Mesenchymal stem cell (in vitro differentiated cells and primary cell): Measurements from ENCODE around the gene PPP2R2D.

Experiments
- DNase-seq: peaks from one replicate; pipeline ENCODE4 v3.0.0-alpha.2; 2013
- H2AFZ ChIP-seq: one replicate; pipeline ENCODE4 v1.6.1; 2013; ENCODE audit warnings: low read depth, mild to moderate bottlenecking, control low read depth, inconsistent platforms, low read length, moderate library complexity
- H2AK5ac ChIP-seq: 2 replicates; pipeline ENCODE4 v1.6.1; 2013; ENCODE audit warnings: low read length, moderate library complexity, mild to moderate bottlenecking, inconsistent platforms; ENCODE audit not compliant: severe bottlenecking
- H2BK120ac ChIP-seq: one replicate; pipeline ENCODE4 v1.6.1; 2013; ENCODE audit warnings: low read depth, mild to moderate bottlenecking, inconsistent platforms, low read length, moderate library complexity
- H2BK12ac ChIP-seq, 2 experiments: one replicate each; pipeline ENCODE4 v1.6.1; 2013; ENCODE audit warnings: inconsistent platforms in 2 of 2, low read length in 2 of 2, mild to moderate bottlenecking in 2 of 2, moderate library complexity in 2 of 2, control low read depth in 1 of 2
- H2BK15ac ChIP-seq: one replicate; pipeline ENCODE4 v1.6.1; 2013; ENCODE audit warnings: mild to moderate bottlenecking, low read depth, inconsistent platforms; ENCODE audit not compliant: poor library complexity, severe bottlenecking
- H2BK5ac ChIP-seq: 2 replicates; pipeline ENCODE4 v1.6.1; 2013; ENCODE audit warnings: low read depth, mild to moderate bottlenecking, low read length, control low read depth, inconsistent platforms; ENCODE audit not compliant: poor library complexity, severe bottlenecking
- H3K14ac ChIP-seq, 2 experiments: one replicate each; pipeline ENCODE4 v1.6.1; 2013; ENCODE audit warnings: inconsistent platforms in 2 of 2, low read length in 2 of 2, control low read depth in 1 of 2, mild to moderate bottlenecking in 1 of 2, moderate library complexity in 1 of 2
- H3K18ac ChIP-seq, 2 experiments: one replicate each; pipeline ENCODE4 v1.6.1; 2013; ENCODE audit warnings: inconsistent platforms in 2 of 2, low read length in 2 of 2, control low read depth in 1 of 2, low read depth in 1 of 2, mild to moderate bottlenecking in 1 of 2
- H3K23ac ChIP-seq, 2 experiments: one replicate each; pipeline ENCODE4 v1.6.1; 2013; ENCODE audit warnings: inconsistent platforms in 2 of 2, low read length in 2 of 2, mild to moderate bottlenecking in 2 of 2, moderate library complexity in 2 of 2, control low read depth in 1 of 2
- H3K27ac ChIP-seq: 2 replicates; pipeline ENCODE4 v1.5.1; 2013; ENCODE audit warnings: mild to moderate bottlenecking, moderate library complexity, low read length, control low read depth, inconsistent platforms; ENCODE audit not compliant: poor library complexity, severe bottlenecking
- H3K27me3 ChIP-seq, 2 experiments: 2 replicates each; pipeline versions ENCODE4 v1.6.1 to v1.7.0; 2013; ENCODE audit warnings: low read length in 2 of 2, mild to moderate bottlenecking in 2 of 2, moderate library complexity in 2 of 2, control low read depth in 1 of 2, inconsistent platforms in 1 of 2; ENCODE audit not compliant: control insufficient read depth in 1 of 2, insufficient read depth in 1 of 2
- H3K36me3 ChIP-seq, 2 experiments: 2 replicates each; pipeline versions ENCODE4 v1.6.1 to v1.7.0; 2013; ENCODE audit warnings: low read length in 2 of 2, control low read depth in 1 of 2, inconsistent platforms in 1 of 2, low read depth in 1 of 2, mild to moderate bottlenecking in 1 of 2; ENCODE audit not compliant: insufficient read depth in 2 of 2, control insufficient read depth in 1 of 2
- H3K4ac ChIP-seq, 2 experiments: one replicate each; pipeline ENCODE4 v1.6.1; 2013; ENCODE audit warnings: inconsistent platforms in 2 of 2, low read length in 2 of 2, mild to moderate bottlenecking in 2 of 2, moderate library complexity in 2 of 2, control low read depth in 1 of 2, low read depth in 1 of 2
- H3K4me1 ChIP-seq: 2 replicates; pipeline ENCODE4 v1.6.1; 2013; ENCODE audit warnings: low read depth, low read length, control low read depth; ENCODE audit not compliant: control insufficient read depth, insufficient read depth
- H3K4me2 ChIP-seq: 2 replicates; pipeline ENCODE4 v1.6.1; 2013; ENCODE audit warnings: low read length, mild to moderate bottlenecking, inconsistent platforms; ENCODE audit not compliant: poor library complexity, severe bottlenecking
- H3K4me3 ChIP-seq, 2 experiments: 2 replicates each; pipeline versions ENCODE4 v1.5.1 to v1.7.0; 2013; ENCODE audit warnings: low read length in 2 of 2, mild to moderate bottlenecking in 2 of 2, control low read depth in 1 of 2, low read depth in 1 of 2; ENCODE audit not compliant: insufficient read depth in 1 of 2
- H3K79me1 ChIP-seq: replicated peaks from 2 replicates; pipeline ENCODE4 v1.6.1; 2013; ENCODE audit warnings: mild to moderate bottlenecking, control low read depth, low read length, inconsistent platforms; ENCODE audit not compliant: poor library complexity, severe bottlenecking
- H3K9ac ChIP-seq: 2 replicates; pipeline ENCODE4 v1.7.0; 2013; ENCODE audit warnings: mild to moderate bottlenecking, low read length, moderate library complexity
- H3K9me3 ChIP-seq: 2 replicates; pipeline ENCODE4 v1.7.0; 2013; ENCODE audit warnings: mild to moderate bottlenecking, low read length; ENCODE audit not compliant: control insufficient read depth
- H4K8ac ChIP-seq: one replicate; pipeline ENCODE4 v1.6.1; 2013; ENCODE audit warnings: inconsistent platforms, mild to moderate bottlenecking, low read length, moderate library complexity
- H4K91ac ChIP-seq: one replicate; pipeline ENCODE4 v1.6.1; 2013; ENCODE audit warnings: mild to moderate bottlenecking, low read length, inconsistent platforms
- WGBS: methylation state at CpG from one replicate; pipeline ENCODE4 v1.1.7; 2013; ENCODE audit warnings: mixed read lengths; 5-methylcytosine and 5-hydroxymethylcytosine counted together

Gene PPP2R2D

GRCh38 chr10:132003282-132003924, 102.6 kb downstream of the PPP2R2D start:
- H4K8ac ChIP-seq = no peak overlapping the region
- no peak overlapping the region for H3K4ac ChIP-seq
- no peak overlapping the region for H2BK5ac ChIP-seq
- H3K4me2 ChIP-seq = no peak overlapping the region
- H3K27ac ChIP-seq = no peak overlapping the region
- WGBS = 63% methylated on average over 12 of the region's 12 CpGs
- no peaks in the 10 kb centered on the region for H3K9me3 ChIP-seq
- H2AK5ac ChIP-seq = no peak overlapping the region
- no peaks in the 10 kb centered on the region for H3K36me3 ChIP-seq
- peak overlapping the region in 1 of 2 experiments; percentile 90 for H3K14ac ChIP-seq
- no peak overlapping the region for H3K23ac ChIP-seq
- H3K27me3 ChIP-seq = peaks cover 8% of the 10 kb centered on the region in 2 experiments
- peaks cover 3% of the 10 kb centered on the region for H3K4me1 ChIP-seq
- H2AFZ ChIP-seq = no peak overlapping the region
- no peak overlapping the region for H3K9ac ChIP-seq
- H3K4me3 ChIP-seq = no peak overlapping the region
- no peak for DNase-seq
- peak overlapping the region; percentile 0 for H2BK15ac ChIP-seq
- H3K18ac ChIP-seq = no peak overlapping the region
- no peaks in the 10 kb centered on the region for H3K79me1 ChIP-seq
- no peak overlapping the region for H2BK12ac ChIP-seq
- H2BK120ac ChIP-seq = no peak overlapping the region
- H4K91ac ChIP-seq = no peak overlapping the region

- Histone ChIP-seq H3K27ac (no peak overlapping the region), H3K18ac (no peak overlapping the region), H3K4me2 (no peak overlapping the region), H3K9ac (no peak overlapping the region), H2BK120ac (no peak overlapping the region), H2BK5ac (no peak overlapping the region), H3K4me3 (no peak overlapping the region), H3K9me3 (no peaks in the 10 kb centered on the region), H3K36me3 (no peaks in the 10 kb centered on the region), H3K4ac (no peak overlapping the region), H2BK12ac (no peak overlapping the region), H2BK15ac (no peak overlapping the region), H4K8ac (no peak overlapping the region), H2AK5ac (no peak overlapping the region), H3K14ac (no peak overlapping the region), H3K79me1 (no peaks in the 10 kb centered on the region), H3K23ac (no peak overlapping the region), H4K91ac (no peak overlapping the region), H3K4me1 (peaks cover 3% of the 10 kb centered on the region), H2AFZ (no peak overlapping the region), H3K27me3 (peaks cover 8% of the 10 kb centered on the region in 2 experiments)
- WGBS = 74% methylated on average over 10 of the region's 10 CpGs
- no peak for DNase-seq
Observed at GRCh38 chr10:132004052-132004451, 103.2 kb downstream of the PPP2R2D start.

DNA sequence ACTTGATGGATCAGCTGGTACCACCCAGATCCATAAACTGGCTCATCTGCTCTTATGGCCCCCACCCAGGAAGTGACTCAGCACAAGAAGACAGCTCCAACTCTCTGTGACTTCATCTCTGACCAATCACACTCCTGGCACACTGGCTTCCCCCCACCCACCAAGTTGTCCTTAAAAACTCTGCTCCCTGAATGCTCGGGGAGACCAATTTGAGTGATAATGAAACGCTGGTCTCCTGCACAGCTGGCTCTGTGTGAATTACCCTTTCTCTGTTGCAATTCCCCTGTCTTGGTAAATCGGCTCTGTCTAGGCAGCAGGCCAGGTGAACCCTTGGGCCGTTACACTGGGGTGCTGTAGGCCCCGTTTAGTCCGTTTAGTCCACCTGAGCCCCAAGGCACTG, 104.3 kb downstream of the PPP2R2D start:
- no peak for DNase-seq
- no peak overlapping the region for H3K27ac ChIP-seq
- H2BK5ac ChIP-seq = no peak overlapping the region
- no peak overlapping the region for H2AK5ac ChIP-seq
- no peak overlapping the region for H3K4ac ChIP-seq
- peaks cover 3% of the 10 kb centered on the region for H3K4me1 ChIP-seq
- H3K9ac ChIP-seq = no peak overlapping the region
- no peak overlapping the region for H3K23ac ChIP-seq
- peaks cover 8 to 11% of the 10 kb centered on the region in 2 experiments for H3K27me3 ChIP-seq
- H3K9me3 ChIP-seq = no peaks in the 10 kb centered on the region
- no peak overlapping the region for H3K4me2 ChIP-seq
- H2AFZ ChIP-seq = no peak overlapping the region
- H3K79me1 ChIP-seq = no peaks in the 10 kb centered on the region
- no peak overlapping the region for H2BK12ac ChIP-seq
- no peak overlapping the region for H2BK120ac ChIP-seq
- no peak overlapping the region for H3K18ac ChIP-seq
- H2BK15ac ChIP-seq = no peak overlapping the region
- no peak overlapping the region for H3K4me3 ChIP-seq
- H3K36me3 ChIP-seq = no peaks in the 10 kb centered on the region
- H3K14ac ChIP-seq = no peak overlapping the region
- H4K8ac ChIP-seq = no peak overlapping the region
- WGBS = 90% methylated on average over 6 of the region's 6 CpGs
- no peak overlapping the region for H4K91ac ChIP-seq

GRCh38 chr10:132006966-132007365, 106.2 kb downstream of the PPP2R2D start:
- no peak for DNase-seq
- Histone ChIP-seq H2AFZ (no peak overlapping the region), H2BK15ac (no peak overlapping the region), H3K4ac (no peak overlapping the region), H2AK5ac (no peak overlapping the region), H3K36me3 (no peaks in the 10 kb centered on the region), H3K4me2 (no peak overlapping the region), H3K18ac (no peak overlapping the region), H3K27ac (no peak overlapping the region), H3K27me3 (peaks cover 8 to 11% of the 10 kb centered on the region in 2 experiments), H2BK5ac (no peak overlapping the region), H4K8ac (no peak overlapping the region), H3K14ac (no peak overlapping the region), H3K9ac (no peak overlapping the region), H2BK12ac (no peak overlapping the region), H3K79me1 (no peaks in the 10 kb centered on the region), H2BK120ac (no peak overlapping the region), H3K4me3 (no peak overlapping the region), H3K4me1 (no peaks in the 10 kb centered on the region), H3K9me3 (no peaks in the 10 kb centered on the region), H3K23ac (no peak overlapping the region), H4K91ac (no peak overlapping the region)
- 92% methylated on average over 4 of the region's 4 CpGs for WGBS
